ENCODE results near the gene SCFD2. TPM values are rescaled to one million over a fixed set of nuclear protein-coding genes. Genes with fewer than 3 reads are reported as not detected.

Gene SCFD2
- total RNA-seq, 1 experiment from 2014 or later, result 8.1 TPM

- Histone ChIP-seq H3F3A (ENCODE audit: insufficient read depth, low read depth) (no peaks in the 10 kb centered on the region), H3K4me3 (no peak overlapping the region), H3K9me3 (ENCODE audit: insufficient read depth, low read depth) (no peaks in the 10 kb centered on the region; the same call in 1 of the 2 replicates), H3K27me3 (ENCODE audit: insufficient read depth, low read depth) (no peaks in the 10 kb centered on the region), H3K36me3 (ENCODE audit: low read depth) (no peaks in the 10 kb centered on the region), H3K4me2 (no peak overlapping the region), H3K79me2 (ENCODE audit: low read depth) (no peaks in the 10 kb centered on the region), H3K9me2 (ENCODE audit: insufficient read depth) (no peaks in the 10 kb centered on the region), H3K4me1 (replicated peaks; ENCODE audit: insufficient read depth) (no peaks in the 10 kb centered on the region), H3K27ac (no peak overlapping the region), H2AFZ (no peak overlapping the region), H4K20me1 (ENCODE audit: insufficient read depth) (no peaks in the 10 kb centered on the region)
- CTCF ChIA-PET, result no interaction called here
- TF ChIP-seq EZH2 (IDR thresholded peaks at IDR 0.05; ENCODE audit: low read depth), result no peak
- no peak for TF ChIP-seq CTCF (conservative IDR thresholded peaks at IDR 0.05)
- POLR2A ChIA-PET (ENCODE audit: unreplicated experiment), result no interaction called here
- no peak for DNase-seq
- no TSS peak for BruUV-seq (replicated peaks)
- intact Hi-C loops (cut with micrococcal nuclease; ENCODE audit: unreplicated experiment), result no loop called here
Observed at GRCh38 chr4:53173576-53173975, 192.3 kb downstream of the SCFD2 start.

- no peaks in the 10 kb centered on the region for H4K20me1 ChIP-seq (ENCODE audit: insufficient read depth)
Observed at GRCh38 chr4:53171797-53172196, 194.1 kb downstream of the SCFD2 start.

GRCh38 chr4:53169695-53170617 lies 195.9 kb downstream of the SCFD2 start:
- ChIA-PET POLR2A (ENCODE audit: unreplicated experiment) (no interaction called here), CTCF (no interaction called here)
- Histone ChIP-seq H2AFZ (no peak overlapping the region), H4K20me1 (ENCODE audit: insufficient read depth) (no peaks in the 10 kb centered on the region), H3K4me1 (replicated peaks; ENCODE audit: insufficient read depth) (no peaks in the 10 kb centered on the region), H3K4me2 (no peak overlapping the region), H3K27ac (no peak overlapping the region), H3K36me3 (ENCODE audit: low read depth) (no peaks in the 10 kb centered on the region), H3K4me3 (no peak overlapping the region), H3K9me2 (ENCODE audit: insufficient read depth) (no peaks in the 10 kb centered on the region), H3K79me2 (ENCODE audit: low read depth) (no peaks in the 10 kb centered on the region), H3F3A (ENCODE audit: insufficient read depth, low read depth) (no peaks in the 10 kb centered on the region), H3K9me3 (ENCODE audit: insufficient read depth, low read depth) (no peaks in the 10 kb centered on the region; the same call in 1 of the 2 replicates), H3K27me3 (ENCODE audit: insufficient read depth, low read depth) (no peaks in the 10 kb centered on the region)
- no peak for TF ChIP-seq CTCF (conservative IDR thresholded peaks at IDR 0.05)
- TF ChIP-seq EZH2 (IDR thresholded peaks at IDR 0.05; ENCODE audit: low read depth), result no peak
- no TSS peak for BruUV-seq (replicated peaks)
- no peak for DNase-seq
- intact Hi-C loops (cut with micrococcal nuclease; ENCODE audit: unreplicated experiment), result no loop called here

More at GRCh38 chr4:53171797-53172196, 194.1 kb downstream of the SCFD2 start:
- intact Hi-C loops (cut with micrococcal nuclease; ENCODE audit: unreplicated experiment), result no loop called here
- H2AFZ ChIP-seq, result no peak overlapping the region
- no TSS peak for BruUV-seq (replicated peaks)
- POLR2A ChIA-PET (ENCODE audit: unreplicated experiment), result no interaction called here
- H3K27ac ChIP-seq, result no peak overlapping the region
- H3K4me3 ChIP-seq, result no peak overlapping the region
- H3K9me2 ChIP-seq (ENCODE audit: insufficient read depth), result no peaks in the 10 kb centered on the region
- no peak for DNase-seq
- no peak overlapping the region for H3K4me2 ChIP-seq
- TF ChIP-seq EZH2 (IDR thresholded peaks at IDR 0.05; ENCODE audit: low read depth) (no peak), CTCF (conservative IDR thresholded peaks at IDR 0.05) (no peak)
- H3K4me1 ChIP-seq (replicated peaks; ENCODE audit: insufficient read depth), result no peaks in the 10 kb centered on the region
- no peaks in the 10 kb centered on the region for H3K79me2 ChIP-seq (ENCODE audit: low read depth)
- H3K27me3 ChIP-seq (ENCODE audit: insufficient read depth, low read depth), result no peaks in the 10 kb centered on the region
- H3K36me3 ChIP-seq (ENCODE audit: low read depth), result no peaks in the 10 kb centered on the region
- H3F3A ChIP-seq (ENCODE audit: insufficient read depth, low read depth), result no peaks in the 10 kb centered on the region
- no peaks in the 10 kb centered on the region; the same call in 1 of the 2 replicates for H3K9me3 ChIP-seq (ENCODE audit: insufficient read depth, low read depth)
- CTCF ChIA-PET, result interaction anchor here (0.6 kb wide), 1 partner anchor 23 kb away, joined by 3 read pairs; no protein-coding TSS in a partner anchor

Data from PC-9 (cell line).